ENCODE results near the gene C19orf44. TPM values are rescaled to one million over a fixed set of nuclear protein-coding genes. Genes with fewer than 3 reads are reported as not detected.
A peak's percentile ranks its signal among the peaks of the same experiment; 100 is the strongest.

The C19orf44 gene
- total RNA-seq, 5 donors from 2014 or later (not counting 1 experiment from before 2014, with no cell fraction given), result 2.3 to 4.6 (median 3.3) TPM

GRCh38 chr19:16518061-16518460, 21.9 kb downstream of the C19orf44 start:
- Histone ChIP-seq H3K36me3 (ENCODE audit: control insufficient read depth in 2 of 2, extremely low read depth in 1 of 2, insufficient read depth in 1 of 2, low read length in 1 of 2) (peaks cover 21 to 51% of the 10 kb centered on the region in 2 donors), H3K27me3 (replicated peaks in 1 of 2; ENCODE audit: control insufficient read depth in 2 of 2, extremely low read depth in 1 of 2, insufficient read depth in 2 of 2, low read length in 1 of 2) (no peaks in the 10 kb centered on the region), H3K4me1 (ENCODE audit: control insufficient read depth in 1 of 2, extremely low read depth in 1 of 2, insufficient read depth in 2 of 2, low read length in 2 of 2) (peaks cover 0 to 12% of the 10 kb centered on the region in 2 experiments), H3K4me3 (ENCODE audit: control insufficient read depth in 1 of 2, extremely low read depth in 1 of 2, low read length in 1 of 2) (no peak overlapping the region), H3K9me3 (no peaks in the 10 kb centered on the region), H3K27ac (ENCODE audit: low read length) (no peak overlapping the region)
- DNase-seq (no peak), ATAC-seq (replicated peaks in 1 of 4) (no peak)
- ChIA-PET CTCF (no interaction called here), POLR2A (no interaction called here)
- Mint-ChIP-seq H3K36me3 (peaks cover 38% of the 10 kb centered on the region), H3K27me3 (no peaks in the 10 kb centered on the region), H3K4me3 (no peak overlapping the region), H3K9me3 (no peaks in the 10 kb centered on the region), H3K27ac (no peak overlapping the region), H3K4me1 (peaks cover 0 to 5% (median 4%) of the 10 kb centered on the region in 3 donors)
- WGBS (ENCODE audit: insufficient coverage), result 91% methylated on average over 11 of the region's 14 CpGs

- H3K4me1 Mint-ChIP-seq, result peaks cover 0 to 5% (median 4%) of the 10 kb centered on the region in 3 donors
- no peaks in the 10 kb centered on the region for H3K9me3 Mint-ChIP-seq
- no peak overlapping the region for H3K4me3 ChIP-seq (ENCODE audit: control insufficient read depth in 1 of 2, extremely low read depth in 1 of 2, low read length in 1 of 2)
- peak in 1 of 4 experiments; percentile 10 for ATAC-seq (replicated peaks in 1 of 4)
- ChIA-PET CTCF (no interaction called here), POLR2A (no interaction called here)
- H3K27ac ChIP-seq (ENCODE audit: low read length), result no peak overlapping the region
- H3K4me3 Mint-ChIP-seq, result no peak overlapping the region
- H3K9me3 ChIP-seq, result no peaks in the 10 kb centered on the region
- no peak overlapping the region for H3K27ac Mint-ChIP-seq
- no peaks in the 10 kb centered on the region for H3K27me3 Mint-ChIP-seq
- no peak for DNase-seq
- H3K36me3 ChIP-seq (ENCODE audit: control insufficient read depth in 2 of 2, extremely low read depth in 1 of 2, insufficient read depth in 1 of 2, low read length in 1 of 2), result peaks cover 23 to 57% of the 10 kb centered on the region in 2 donors
- 98% methylated on average over 27 of the region's 33 CpGs for WGBS (ENCODE audit: insufficient coverage)
- peaks cover 0 to 12% of the 10 kb centered on the region in 2 experiments for H3K4me1 ChIP-seq (ENCODE audit: control insufficient read depth in 1 of 2, extremely low read depth in 1 of 2, insufficient read depth in 2 of 2, low read length in 2 of 2)
- peaks cover 40% of the 10 kb centered on the region for H3K36me3 Mint-ChIP-seq
- H3K27me3 ChIP-seq (replicated peaks in 1 of 2; ENCODE audit: control insufficient read depth in 2 of 2, extremely low read depth in 1 of 2, insufficient read depth in 2 of 2, low read length in 1 of 2), result no peaks in the 10 kb centered on the region
These were observed 22.5 kb downstream of the C19orf44 start for GRCh38 chr19:16518483-16519229.

GRCh38 chr19:16519230-16519687, 23.1 kb downstream of the C19orf44 start:
- POLR2A ChIA-PET, result no interaction called here
- Histone ChIP-seq H3K4me1 (ENCODE audit: control insufficient read depth in 1 of 2, extremely low read depth in 1 of 2, insufficient read depth in 2 of 2, low read length in 2 of 2) (peaks cover 0 to 12% of the 10 kb centered on the region in 2 experiments), H3K36me3 (ENCODE audit: control insufficient read depth in 2 of 2, extremely low read depth in 1 of 2, insufficient read depth in 1 of 2, low read length in 1 of 2) (peaks cover 23 to 63% of the 10 kb centered on the region in 2 donors), H3K27ac (ENCODE audit: low read length) (no peak overlapping the region), H3K27me3 (replicated peaks in 1 of 2; ENCODE audit: control insufficient read depth in 2 of 2, extremely low read depth in 1 of 2, insufficient read depth in 2 of 2, low read length in 1 of 2) (no peaks in the 10 kb centered on the region), H3K4me3 (ENCODE audit: control insufficient read depth in 1 of 2, extremely low read depth in 1 of 2, low read length in 1 of 2) (no peak overlapping the region), H3K9me3 (no peaks in the 10 kb centered on the region)
- Mint-ChIP-seq H3K27me3 (no peaks in the 10 kb centered on the region), H3K36me3 (peaks cover 46% of the 10 kb centered on the region), H3K9me3 (no peaks in the 10 kb centered on the region), H3K4me3 (no peak overlapping the region), H3K4me1 (peaks cover 0 to 5% (median 4%) of the 10 kb centered on the region in 3 donors), H3K27ac (no peak overlapping the region)
- 97% methylated on average over 12 of the region's 24 CpGs for WGBS (ENCODE audit: insufficient coverage)
- CTCF ChIA-PET, result no interaction called here
- no peak for ATAC-seq (replicated peaks in 1 of 4)
- DNase-seq, result no peak

- Histone ChIP-seq H3K9me3 (no peaks in the 10 kb centered on the region), H3K4me3 (ENCODE audit: control insufficient read depth in 1 of 2, extremely low read depth in 1 of 2, low read length in 1 of 2) (no peak overlapping the region), H3K36me3 (ENCODE audit: control insufficient read depth in 2 of 2, extremely low read depth in 1 of 2, insufficient read depth in 1 of 2, low read length in 1 of 2) (peaks cover 23 to 72% of the 10 kb centered on the region in 2 donors), H3K27ac (ENCODE audit: low read length) (no peak overlapping the region), H3K4me1 (ENCODE audit: control insufficient read depth in 1 of 2, extremely low read depth in 1 of 2, insufficient read depth in 2 of 2, low read length in 2 of 2) (peaks cover 0 to 12% of the 10 kb centered on the region in 2 experiments), H3K27me3 (replicated peaks in 1 of 2; ENCODE audit: control insufficient read depth in 2 of 2, extremely low read depth in 1 of 2, insufficient read depth in 2 of 2, low read length in 1 of 2) (no peaks in the 10 kb centered on the region)
- Mint-ChIP-seq H3K4me3 (no peak overlapping the region), H3K27ac (no peak overlapping the region), H3K36me3 (peaks cover 46% of the 10 kb centered on the region), H3K27me3 (no peaks in the 10 kb centered on the region), H3K9me3 (no peaks in the 10 kb centered on the region), H3K4me1 (peaks cover 0 to 5% (median 4%) of the 10 kb centered on the region in 3 donors)
- ATAC-seq (replicated peaks in 1 of 4), result no peak
- ChIA-PET POLR2A (no interaction called here), CTCF (no interaction called here)
- no peak for DNase-seq
- 97% methylated on average over 38 of the region's 45 CpGs for WGBS (ENCODE audit: insufficient coverage)
These were observed 24.1 kb downstream of the C19orf44 start for GRCh38 chr19:16520074-16520973.

GRCh38 chr19:16520986-16521624, 24.9 kb downstream of the C19orf44 start:
- Mint-ChIP-seq H3K4me3 (no peak overlapping the region), H3K4me1 (peaks cover 0 to 5% (median 4%) of the 10 kb centered on the region in 3 donors), H3K27me3 (no peaks in the 10 kb centered on the region), H3K27ac (no peak overlapping the region), H3K9me3 (no peaks in the 10 kb centered on the region), H3K36me3 (peaks cover 46% of the 10 kb centered on the region)
- H3K27ac ChIP-seq (ENCODE audit: low read length), result no peak overlapping the region
- DNase-seq (no peak), ATAC-seq (replicated peaks in 1 of 4) (no peak)
- H3K9me3 ChIP-seq, result no peaks in the 10 kb centered on the region
- H3K4me1 ChIP-seq (ENCODE audit: control insufficient read depth in 1 of 2, extremely low read depth in 1 of 2, insufficient read depth in 2 of 2, low read length in 2 of 2), result peaks cover 0 to 12% of the 10 kb centered on the region in 2 experiments
- no peaks in the 10 kb centered on the region for H3K27me3 ChIP-seq (replicated peaks in 1 of 2; ENCODE audit: control insufficient read depth in 2 of 2, extremely low read depth in 1 of 2, insufficient read depth in 2 of 2, low read length in 1 of 2)
- POLR2A ChIA-PET, result no interaction called here
- no peak overlapping the region for H3K4me3 ChIP-seq (ENCODE audit: control insufficient read depth in 1 of 2, extremely low read depth in 1 of 2, low read length in 1 of 2)
- CTCF ChIA-PET, result no interaction called here
- WGBS (ENCODE audit: insufficient coverage), result 98% methylated on average over 18 of the region's 18 CpGs
- peaks cover 23 to 78% of the 10 kb centered on the region in 2 donors for H3K36me3 ChIP-seq (ENCODE audit: control insufficient read depth in 2 of 2, extremely low read depth in 1 of 2, insufficient read depth in 1 of 2, low read length in 1 of 2)

- peaks cover 23 to 85% of the 10 kb centered on the region in 2 donors for H3K36me3 ChIP-seq (ENCODE audit: control insufficient read depth in 2 of 2, extremely low read depth in 1 of 2, insufficient read depth in 1 of 2, low read length in 1 of 2)
- Mint-ChIP-seq H3K4me3 (no peak overlapping the region), H3K36me3 (peaks cover 49% of the 10 kb centered on the region), H3K4me1 (peaks cover 0 to 5% (median 4%) of the 10 kb centered on the region in 3 donors), H3K27ac (no peak overlapping the region), H3K9me3 (no peaks in the 10 kb centered on the region), H3K27me3 (no peaks in the 10 kb centered on the region)
- 95% methylated on average over 6 of the region's 10 CpGs for WGBS (ENCODE audit: insufficient coverage)
- no peak overlapping the region for H3K27ac ChIP-seq (ENCODE audit: low read length)
- no peaks in the 10 kb centered on the region for H3K9me3 ChIP-seq
- H3K27me3 ChIP-seq (replicated peaks in 1 of 2; ENCODE audit: control insufficient read depth in 2 of 2, extremely low read depth in 1 of 2, insufficient read depth in 2 of 2, low read length in 1 of 2), result no peaks in the 10 kb centered on the region
- H3K4me1 ChIP-seq (ENCODE audit: control insufficient read depth in 1 of 2, extremely low read depth in 1 of 2, insufficient read depth in 2 of 2, low read length in 2 of 2), result peaks cover 0 to 8% of the 10 kb centered on the region in 2 experiments
- ChIA-PET CTCF (no interaction called here), POLR2A (no interaction called here)
- DNase-seq (no peak), ATAC-seq (replicated peaks in 1 of 4) (no peak)
- H3K4me3 ChIP-seq (ENCODE audit: control insufficient read depth in 1 of 2, extremely low read depth in 1 of 2, low read length in 1 of 2), result no peak overlapping the region
These were observed 25.6 kb downstream of the C19orf44 start for GRCh38 chr19:16521715-16522289.

All from T-cell (primary cell).